ENCODE results near the gene PCSK2.

DNA sequence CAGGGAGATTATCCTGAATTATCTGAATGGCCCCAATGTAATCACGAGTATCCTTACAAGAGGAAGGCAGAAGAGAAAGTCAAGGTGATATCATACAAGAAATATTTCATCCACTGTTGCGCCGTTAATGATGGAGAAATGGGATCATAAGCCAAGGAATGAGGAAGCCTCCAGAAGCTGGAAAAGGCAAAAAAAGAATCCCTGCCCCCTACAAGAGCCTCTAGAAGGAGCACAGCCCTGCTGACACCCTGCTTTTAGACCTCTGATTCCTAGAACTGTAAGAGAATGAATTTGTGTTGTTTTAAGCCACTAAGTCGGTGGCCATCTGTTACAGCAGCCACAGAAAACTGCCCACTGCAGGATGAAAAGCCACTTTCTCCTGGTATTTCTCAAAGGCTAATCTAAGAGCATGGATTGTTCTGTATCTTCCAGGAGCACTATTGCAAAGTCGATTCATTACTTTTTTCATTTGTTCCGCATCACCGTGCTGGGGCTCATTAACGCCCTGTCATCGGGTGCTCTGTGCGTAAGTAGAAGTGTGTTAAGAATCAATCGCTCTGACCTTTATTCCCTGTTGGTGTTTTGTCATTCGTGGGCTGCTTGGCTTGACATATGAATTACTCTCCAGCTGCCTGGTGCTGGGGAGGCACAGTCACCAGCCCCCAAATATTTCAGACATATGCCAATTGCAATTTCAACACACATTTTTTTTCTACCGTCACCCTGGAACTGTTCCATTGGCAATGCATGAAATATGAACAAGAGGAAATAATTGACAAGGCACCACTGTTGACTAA is 117.0 kb downstream of the PCSK2 start:
- TF ChIP-seq, protein P1, sequence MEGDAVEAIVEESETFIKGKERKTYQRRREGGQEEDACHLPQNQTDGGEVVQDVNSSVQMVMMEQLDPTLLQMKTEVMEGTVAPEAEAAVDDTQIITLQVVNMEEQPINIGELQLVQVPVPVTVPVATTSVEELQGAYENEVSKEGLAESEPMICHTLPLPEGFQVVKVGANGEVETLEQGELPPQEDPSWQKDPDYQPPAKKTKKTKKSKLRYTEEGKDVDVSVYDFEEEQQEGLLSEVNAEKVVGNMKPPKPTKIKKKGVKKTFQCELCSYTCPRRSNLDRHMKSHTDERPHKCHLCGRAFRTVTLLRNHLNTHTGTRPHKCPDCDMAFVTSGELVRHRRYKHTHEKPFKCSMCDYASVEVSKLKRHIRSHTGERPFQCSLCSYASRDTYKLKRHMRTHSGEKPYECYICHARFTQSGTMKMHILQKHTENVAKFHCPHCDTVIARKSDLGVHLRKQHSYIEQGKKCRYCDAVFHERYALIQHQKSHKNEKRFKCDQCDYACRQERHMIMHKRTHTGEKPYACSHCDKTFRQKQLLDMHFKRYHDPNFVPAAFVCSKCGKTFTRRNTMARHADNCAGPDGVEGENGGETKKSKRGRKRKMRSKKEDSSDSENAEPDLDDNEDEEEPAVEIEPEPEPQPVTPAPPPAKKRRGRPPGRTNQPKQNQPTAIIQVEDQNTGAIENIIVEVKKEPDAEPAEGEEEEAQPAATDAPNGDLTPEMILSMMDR (IDR thresholded peaks at IDR 0.05): no peak
- TF ChIP-seq POLR2A (IDR thresholded peaks at IDR 0.05): no peak
